SK-MEL-5 (cell line): ENCODE results near the gene DUSP8. TPM values are rescaled to one million over a fixed set of nuclear protein-coding genes. Genes with fewer than 3 reads are reported as not detected.

Source experiments
- DNase-seq: peaks from one replicate; pipeline ENCODE4 v3.0.0-alpha.2; 2016; ENCODE audit warnings: low read depth, low spot score
- in situ Hi-C: cut with HindIII; loops from 2 replicates; pipeline ENCODE4 v1.10.0; 2016; ENCODE audit warnings: low sequenced_read_pairs, high pct_unique_total_duplicates, low pct_unique_long_range_greater_than_20kb
- total RNA-seq: library from RNA; depleted of rRNA; stranded (reverse); fragments of >200 nt; shearing (Covaris generic); gene quantifications from 2 replicates; pipeline ENCODE4 v1.2.3, GENCODE V29; 2014

Gene DUSP8
- total RNA-seq, 1 experiment from 2014 or later, result 0.85 TPM

DNA sequence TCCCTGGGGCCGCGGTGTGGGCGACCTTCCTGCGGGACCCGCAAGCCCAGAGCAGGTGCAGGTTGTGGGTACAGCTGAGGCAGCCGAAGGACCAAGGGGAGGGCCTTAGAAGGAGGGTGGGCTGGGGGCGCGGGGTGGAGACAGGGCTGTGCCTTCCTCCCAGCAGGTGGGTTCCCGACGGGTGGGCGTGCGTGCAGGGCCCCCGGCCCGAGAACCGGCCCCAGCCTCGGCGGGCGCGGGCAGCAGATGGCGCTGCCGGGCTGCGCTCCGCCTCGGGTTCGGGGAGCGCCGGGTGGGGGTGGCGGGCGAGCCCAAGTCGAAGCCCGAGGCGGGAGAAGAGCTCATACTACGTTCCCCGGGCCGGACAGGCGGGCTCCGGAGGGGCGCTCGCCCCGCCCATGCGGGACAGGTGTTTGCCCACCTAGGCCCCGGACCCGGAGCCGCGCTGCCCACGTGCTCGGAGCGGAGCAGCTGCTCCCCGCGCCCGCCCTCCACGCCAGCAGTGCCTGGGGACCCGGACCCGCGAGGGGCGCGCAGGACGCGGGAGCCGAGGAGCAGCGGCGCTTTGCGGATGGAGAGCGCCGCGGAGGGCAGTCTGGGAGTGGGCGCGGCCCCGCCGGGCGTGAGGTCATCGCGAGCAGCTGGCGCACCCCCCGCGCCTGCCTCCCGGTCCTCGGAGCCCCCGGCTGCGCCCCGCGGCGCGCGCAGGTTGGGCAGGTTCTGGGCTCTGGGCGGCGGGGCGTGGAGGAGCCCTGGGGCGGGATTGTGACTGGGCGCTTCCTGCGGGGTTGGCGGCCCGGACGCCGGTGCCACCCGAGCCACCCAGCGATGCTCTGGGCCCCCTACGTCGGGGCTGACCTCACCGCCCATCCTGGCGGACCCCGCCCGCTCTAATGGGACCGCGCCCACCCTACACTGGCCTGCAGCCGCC is 25.3 kb downstream of the DUSP8 start:
- DNase-seq, result peak; percentile 45
- in situ Hi-C loops, result no loop called here

DNA sequence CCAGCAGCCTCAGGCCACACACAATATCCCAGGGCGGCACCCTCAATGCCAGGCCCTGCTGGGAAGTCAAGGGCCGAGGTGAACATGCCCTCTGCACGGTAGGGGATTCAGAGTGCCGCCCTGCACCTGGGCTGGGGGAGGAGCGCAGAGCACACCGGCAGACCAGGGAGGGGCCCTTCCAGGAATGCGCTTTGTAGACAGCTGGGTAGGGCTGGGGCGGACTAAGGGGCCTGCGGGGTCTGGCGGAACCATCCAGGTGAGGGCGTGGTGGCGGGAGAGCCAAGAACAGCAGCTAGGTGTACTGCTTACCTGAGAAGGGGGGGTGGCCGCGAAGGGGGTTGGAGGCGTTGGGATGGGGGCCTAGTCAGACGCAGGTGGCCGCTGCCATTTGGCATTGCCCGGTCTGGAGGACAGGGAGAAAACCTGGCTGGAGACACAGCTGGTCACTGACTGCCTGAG is 26.0 kb downstream of the DUSP8 start:
- in situ Hi-C loops, result no loop called here
- no peak for DNase-seq

DNA sequence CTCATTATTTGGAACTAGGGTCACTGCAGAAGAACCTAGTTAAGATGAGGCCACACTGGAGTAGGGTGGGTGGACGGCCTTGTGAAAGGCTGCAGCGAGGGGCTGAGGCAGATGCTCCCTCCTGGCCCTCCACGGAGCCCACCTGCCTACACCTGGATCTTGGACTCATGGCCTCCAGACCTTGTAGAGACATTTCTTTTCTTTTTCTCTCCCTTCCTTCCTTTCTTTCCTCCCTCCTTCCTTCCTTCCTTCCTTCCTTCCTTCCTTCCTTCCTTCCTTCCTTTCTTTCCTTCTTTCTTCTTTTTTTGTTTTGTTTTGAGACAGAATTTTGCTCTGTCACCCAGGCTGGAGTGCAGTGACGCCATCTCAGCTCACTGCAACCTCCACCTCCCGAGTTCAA is 26.6 kb downstream of the DUSP8 start:
- DNase-seq, result no peak
- in situ Hi-C loops, result no loop called here

DNA sequence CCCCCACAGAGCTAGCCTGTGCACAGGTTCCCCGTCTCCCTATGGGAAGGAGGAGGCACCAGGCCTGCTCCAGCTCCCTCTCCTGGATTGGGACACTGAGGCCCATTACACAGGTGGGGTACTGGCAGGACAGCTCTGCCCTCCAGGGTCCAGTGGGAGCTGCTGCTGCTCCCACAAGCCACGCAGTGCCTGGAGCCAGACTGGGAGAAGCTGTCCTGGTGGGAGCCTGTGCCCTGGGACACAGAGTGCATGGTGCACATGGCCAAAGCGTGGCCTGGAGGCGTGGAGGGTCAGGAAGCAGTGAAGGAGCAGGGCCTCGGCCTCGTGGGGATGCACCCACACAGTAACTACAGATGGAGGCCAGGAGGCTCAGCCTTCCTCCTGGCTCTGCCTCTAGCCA is 27.5 kb downstream of the DUSP8 start:
- in situ Hi-C loops, result no loop called here
- no peak for DNase-seq

DNA sequence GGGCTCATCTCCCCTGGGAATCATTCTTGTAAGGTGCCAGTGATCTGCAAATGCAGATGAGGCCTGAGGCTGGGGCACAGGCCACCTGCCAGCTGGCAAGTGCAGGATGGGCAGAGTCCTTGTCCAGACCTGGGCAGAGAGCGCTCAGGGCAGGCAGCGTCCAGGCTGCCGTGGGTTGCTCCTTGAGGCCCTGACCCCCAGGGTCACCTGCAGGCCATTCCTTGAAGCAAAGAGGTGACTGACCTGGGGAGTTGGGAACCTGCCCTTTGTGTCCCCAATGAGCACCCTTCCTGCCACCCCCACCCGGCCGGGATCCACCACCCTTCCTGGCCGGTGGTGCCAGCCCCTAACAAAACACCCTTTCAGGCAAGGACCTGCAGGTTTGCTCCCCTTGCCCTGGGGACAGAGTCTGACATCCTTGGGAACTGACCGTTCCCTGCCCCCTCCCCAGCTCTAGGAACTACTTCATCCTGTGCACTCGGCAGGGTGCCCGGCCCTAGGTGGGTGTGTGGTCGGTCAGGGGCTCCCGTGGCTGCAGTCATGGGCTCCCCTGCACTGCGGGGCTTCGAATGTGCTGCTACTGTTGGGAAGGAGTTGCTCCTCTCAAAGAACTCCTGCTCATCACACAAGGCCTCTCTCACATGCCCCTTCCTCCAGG is 28.3 kb downstream of the DUSP8 start:
- in situ Hi-C loops, result no loop called here
- DNase-seq, result no peak

DNA sequence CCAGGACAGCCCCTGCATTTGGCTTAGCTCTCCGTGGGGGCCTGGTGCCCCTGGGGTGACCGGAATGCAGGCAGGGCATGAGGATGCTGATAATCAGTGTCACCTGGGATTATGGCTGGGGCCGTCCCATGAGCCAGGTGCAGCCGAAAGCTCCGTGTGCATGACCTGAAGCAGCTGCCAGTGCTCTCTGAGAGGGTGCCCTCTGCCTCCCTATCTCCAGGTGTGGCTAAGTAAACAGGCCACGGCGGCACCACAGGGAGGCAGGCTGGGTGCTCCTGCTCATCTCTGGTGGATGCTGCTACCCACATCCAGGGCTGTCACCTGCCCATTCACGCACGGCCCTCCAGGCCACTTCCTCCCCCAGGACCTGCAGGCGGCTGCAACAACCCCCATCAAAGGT is 29.8 kb downstream of the DUSP8 start:
- in situ Hi-C loops, result no loop called here
- no peak for DNase-seq

DNA sequence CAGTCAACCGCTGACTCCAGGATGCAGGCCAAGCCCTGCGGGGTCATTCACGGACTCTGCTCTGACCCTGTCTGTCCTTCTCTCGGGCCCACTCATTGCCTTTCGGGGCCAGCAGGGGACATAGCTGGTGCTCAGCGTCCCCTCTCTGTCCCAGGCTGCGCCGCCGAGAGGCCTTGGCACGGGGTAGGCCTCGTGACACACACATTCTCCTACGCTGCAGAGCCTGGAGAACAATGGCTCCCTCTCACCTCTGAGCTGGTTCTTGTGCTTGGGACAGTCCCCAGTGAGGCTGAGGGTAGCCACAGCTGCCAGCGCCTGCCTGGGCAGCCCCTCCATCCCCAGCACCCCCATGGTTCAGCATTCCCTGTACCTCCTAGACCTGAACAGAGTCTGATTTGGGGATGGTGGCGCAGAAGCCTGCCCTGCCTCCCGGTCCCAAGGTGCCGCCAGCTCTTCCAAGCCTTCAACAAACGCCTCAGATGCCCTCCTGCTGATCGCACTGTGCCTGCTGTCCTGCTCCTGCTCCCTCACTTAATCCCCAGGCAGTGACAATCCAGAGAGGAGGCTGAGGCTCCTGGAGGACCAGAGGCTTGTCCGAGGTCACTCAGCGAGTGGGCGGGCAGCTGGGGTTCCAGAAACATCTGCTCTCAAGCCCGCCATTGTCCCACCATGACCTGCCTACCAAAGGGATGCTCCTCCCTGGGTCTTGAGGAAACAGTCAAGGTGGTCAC is 30.4 kb downstream of the DUSP8 start:
- DNase-seq, result peak; percentile 72
- in situ Hi-C loops, result no loop called here

DNA sequence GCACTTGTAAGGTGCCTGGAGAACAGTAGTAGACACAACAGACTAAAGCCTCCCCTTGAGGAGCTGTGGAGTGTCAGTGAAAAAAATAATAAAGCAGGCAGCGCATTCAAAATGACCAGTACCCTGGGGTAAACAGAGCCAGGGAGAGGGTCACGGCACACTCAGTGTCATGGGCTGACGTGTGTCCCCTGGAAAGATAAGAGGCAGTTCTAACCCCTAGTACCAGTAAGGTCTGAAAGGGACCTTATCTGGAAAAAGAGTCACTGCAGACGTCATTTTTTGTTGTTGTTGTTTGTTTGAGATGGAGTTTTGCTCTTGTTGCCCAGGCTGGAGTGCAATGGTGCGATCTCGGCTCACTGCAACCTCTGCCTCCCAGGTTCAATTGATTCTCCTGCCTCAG is 32.0 kb downstream of the DUSP8 start:
- no peak for DNase-seq
- in situ Hi-C loops, result no loop called here

DNA sequence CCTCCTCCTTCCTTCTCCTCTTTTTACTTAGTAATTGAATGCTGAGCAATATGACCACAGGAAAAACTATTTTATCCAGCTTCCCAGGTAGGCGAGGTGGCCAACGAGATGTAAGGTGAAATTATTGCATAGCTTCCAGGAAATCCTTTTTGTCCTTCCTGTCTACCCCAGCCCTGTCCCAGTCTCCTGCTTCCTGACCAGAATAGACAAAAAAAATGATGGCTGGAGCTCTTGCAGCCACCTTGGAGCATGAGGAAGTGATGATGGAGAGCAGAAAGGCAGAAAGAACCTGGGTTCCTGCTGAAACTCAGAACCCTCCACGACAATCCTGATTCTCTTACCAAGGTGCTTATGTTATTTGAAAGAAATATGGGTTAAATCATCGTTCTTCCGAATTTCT is 33.9 kb downstream of the DUSP8 start:
- in situ Hi-C loops, result no loop called here
- no peak for DNase-seq

DNA sequence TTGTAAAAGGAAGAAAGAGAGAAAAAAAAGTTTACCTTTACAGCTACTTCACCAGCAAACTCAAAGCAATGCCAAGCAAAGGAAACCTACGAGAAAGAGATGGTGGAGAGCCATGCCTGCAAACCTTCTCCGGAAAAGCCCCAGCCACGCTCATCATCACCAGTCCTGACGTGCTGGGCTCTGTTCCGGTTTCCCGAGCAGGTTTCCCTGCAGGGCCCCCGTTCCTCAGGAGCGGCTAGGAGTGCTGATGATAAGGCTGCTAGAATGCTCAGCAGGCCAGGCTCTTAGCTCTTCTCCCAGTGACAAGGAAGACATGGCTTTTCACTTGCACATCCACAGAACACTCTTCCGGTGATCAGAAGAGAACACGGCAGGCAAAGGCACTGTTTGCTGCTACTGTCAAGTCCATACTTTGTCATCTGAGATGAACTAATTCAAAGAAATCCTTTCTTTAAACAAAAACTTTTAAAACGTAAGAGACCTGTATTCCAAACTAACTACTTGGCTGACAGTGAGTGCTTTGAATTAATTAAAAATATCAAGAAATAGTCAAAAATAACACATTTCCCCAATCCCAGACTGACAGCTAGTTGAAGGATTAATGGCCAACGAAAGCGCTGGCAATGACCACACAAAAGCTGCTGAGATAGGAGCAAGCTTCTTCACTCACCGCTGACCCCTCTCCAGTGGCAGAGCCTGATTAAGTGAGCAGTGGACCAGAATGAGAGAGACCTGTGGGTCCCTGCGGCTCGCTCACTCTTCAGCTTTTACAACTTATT is 35.8 kb downstream of the DUSP8 start:
- in situ Hi-C loops, result no loop called here

DNA sequence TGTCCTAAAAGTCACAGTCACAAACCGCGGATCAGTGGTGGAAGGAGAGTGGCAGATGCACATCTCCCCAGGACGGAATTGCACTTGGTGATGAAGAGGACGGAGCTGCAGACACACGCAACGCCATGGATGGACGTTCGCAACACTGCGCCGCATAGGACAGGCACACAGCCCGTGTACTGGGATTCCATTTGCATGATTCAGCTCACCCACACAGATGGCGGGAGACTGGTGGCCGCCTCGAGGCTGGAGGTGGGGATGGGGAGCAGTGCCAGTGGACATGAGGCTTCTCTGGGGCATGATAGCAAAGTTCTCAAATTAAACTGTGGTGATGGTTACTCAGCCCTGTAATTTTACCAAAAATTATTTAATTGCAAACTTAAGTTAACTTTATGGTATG is 37.4 kb downstream of the DUSP8 start:
- in situ Hi-C loops, result no loop called here
- DNase-seq, result no peak

More for the DNA sequence above, 35.8 kb downstream of the DUSP8 start:
- DNase-seq, result no peak

DNA sequence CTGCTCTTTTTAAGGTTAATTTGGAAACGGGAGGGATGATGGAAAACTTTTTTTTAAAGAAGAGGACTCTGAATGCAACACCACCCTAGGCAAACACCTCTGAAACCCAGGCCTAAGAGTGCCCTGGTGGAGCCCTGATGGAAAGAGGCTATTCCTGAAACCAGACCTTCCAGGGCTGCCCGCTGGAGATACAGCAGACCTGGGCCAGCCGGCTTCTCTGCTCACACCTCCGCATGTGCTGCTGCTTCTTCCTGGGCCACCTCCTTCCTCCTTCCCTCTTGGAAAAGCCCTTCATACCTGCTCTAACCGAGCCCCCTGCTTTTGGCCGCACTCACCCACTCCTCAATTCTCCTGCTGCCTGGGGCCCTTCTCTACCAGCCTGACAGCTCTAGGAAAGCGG is 37.9 kb downstream of the DUSP8 start:
- in situ Hi-C loops, result no loop called here
- DNase-seq, result no peak

DNA sequence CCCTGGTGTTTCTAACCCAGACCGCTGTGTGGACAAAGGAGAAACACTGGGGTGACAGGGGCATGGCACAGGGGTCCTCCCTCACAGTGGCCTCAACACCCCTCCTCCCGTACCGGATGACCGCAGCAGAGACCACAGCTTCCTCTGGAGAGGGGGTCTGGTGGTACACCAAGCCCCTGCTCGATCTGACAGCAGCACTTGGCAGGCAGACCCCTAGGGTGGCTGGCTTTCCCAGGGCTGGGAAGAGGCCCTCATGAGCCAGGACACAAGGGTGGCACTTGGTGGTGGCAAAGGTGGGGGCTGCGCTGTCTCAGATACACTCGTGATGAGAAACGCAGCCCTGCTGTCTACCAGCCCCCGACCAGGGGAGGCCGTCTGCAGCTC is 38.7 kb downstream of the DUSP8 start:
- no peak for DNase-seq
- in situ Hi-C loops, result no loop called here

DNA sequence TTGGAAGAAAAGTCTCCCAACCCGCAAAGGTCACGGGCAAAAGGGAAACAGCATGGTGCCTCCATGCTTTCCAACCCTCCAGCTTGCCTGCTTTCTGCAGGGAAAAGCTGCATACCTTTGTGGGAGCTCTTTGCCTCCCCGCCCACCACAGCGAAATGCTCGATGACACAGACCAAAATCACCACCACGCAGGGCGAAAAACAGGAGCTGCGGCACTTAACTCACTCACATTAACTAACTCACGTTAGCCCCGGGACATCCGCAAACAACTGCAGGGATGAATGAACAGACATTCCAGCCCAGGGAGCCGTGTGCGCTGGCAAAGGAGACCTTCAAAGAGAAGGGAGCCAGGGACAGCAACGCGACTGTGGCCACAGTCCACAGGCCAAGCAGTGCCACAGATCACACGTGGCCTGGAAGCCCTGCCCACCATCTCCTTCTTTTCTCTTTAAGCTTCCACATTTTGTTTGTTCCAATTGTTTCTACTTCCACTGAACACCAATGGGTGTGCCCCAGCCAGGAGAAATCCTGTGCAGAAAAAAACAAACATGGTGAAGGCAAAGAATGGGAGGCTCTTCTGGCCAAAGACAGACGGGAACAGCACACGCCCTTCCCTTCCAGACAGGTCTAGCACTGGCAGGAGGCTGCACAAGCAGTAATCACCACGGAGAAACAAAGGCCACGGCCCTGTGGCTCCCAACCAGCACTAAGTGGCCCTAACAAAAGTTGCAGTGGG is 39.3 kb downstream of the DUSP8 start:
- no peak for DNase-seq
- in situ Hi-C loops, result no loop called here

DNA sequence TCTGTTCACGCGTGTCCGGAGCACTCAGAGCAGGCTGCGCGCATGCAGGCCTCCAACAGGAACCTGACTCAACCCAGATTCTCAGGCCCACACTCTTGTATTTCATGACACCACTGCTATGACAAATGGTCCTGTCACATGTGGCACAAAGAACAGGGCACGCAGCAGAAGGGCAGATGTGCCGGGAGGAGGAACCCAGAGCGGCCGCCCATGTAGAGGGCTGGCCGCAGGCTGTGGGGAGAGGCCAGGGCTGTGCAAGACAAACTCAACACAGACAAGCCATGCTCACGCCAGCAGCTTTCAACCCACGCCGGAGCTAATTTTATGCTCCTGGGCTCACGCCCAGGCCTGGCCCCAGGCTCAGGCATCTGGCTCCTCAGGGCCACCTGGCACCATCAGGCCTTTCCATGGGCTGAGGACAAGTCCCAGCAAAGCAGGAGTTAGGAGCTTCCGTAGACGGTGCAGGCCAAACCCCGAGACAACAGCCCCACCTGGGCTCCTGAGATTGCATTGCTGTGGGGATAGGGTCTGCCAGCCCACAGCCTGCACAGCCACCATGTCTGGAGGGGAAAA is 40.0 kb downstream of the DUSP8 start:
- in situ Hi-C loops, result no loop called here

DNA sequence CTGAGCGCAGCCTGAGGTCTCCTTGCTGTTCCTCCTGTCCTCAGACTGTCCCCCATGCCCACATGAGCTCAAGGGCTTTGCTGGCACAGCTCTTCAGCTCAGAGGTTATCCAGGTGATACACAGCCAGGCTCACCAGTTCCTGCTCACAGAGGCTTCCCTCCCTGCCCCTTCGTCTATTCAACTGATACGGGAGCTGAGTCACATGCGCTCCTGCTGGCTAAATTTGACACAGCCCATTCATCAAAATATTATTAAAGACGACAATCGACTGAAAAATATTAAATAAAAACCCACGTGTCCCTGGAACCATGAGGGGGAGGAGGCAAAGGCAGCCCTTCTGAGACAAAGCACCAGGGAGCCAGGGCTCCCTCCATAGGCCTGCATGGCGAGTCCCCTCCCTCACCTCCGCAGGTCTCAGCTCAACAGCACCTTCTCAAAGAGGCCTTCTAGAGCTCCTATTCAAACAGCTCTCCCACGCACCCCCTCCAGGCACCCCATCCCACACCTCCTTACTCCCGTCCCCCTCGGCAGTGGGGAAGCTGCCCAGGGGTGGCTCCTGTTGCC is 40.5 kb downstream of the DUSP8 start:
- DNase-seq, result no peak
- in situ Hi-C loops, result no loop called here

More for the DNA sequence above, 40.0 kb downstream of the DUSP8 start:
- no peak for DNase-seq
